ENCODE data around the gene ELFN2.

ELFN2 gene

DNA sequence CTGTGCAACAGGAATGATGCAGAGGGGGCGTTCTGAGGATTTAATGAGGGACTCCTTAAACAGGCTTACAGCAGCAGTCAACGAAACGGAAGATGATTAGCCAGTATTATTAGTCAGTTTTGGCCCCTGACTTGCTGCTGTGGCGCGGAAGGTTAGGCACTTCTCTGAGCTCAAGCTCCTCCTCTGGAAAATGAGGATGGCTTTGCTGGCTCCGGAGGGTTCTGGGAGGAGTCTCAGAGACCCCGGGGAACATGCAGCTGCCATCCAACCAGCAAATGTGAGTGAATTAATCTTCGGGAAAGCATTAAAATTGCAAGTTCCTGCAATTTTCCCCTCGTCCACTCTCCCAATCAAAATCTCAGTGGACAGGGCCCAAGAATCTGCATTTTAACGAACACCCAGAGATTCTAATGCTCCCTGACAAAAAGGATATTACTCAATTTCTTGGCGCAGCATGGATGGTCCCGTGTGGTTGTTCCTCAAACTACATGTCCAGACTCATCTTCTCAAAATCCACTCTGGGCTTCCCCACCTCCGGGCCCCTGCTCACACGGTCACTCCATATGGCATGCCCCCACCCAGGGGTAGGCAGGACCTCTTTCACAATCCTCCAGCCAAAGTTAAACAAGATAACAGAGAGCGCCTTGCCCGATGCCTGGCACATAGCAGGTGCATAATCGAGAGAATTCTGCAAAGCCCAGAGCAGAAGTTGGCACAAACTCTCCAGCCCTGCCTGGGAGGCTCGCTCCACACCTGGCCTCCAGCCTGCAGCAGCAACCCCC, 6.4 kb downstream of the ELFN2 start:
- H3K27me3 ChIP-seq (ENCODE audit: control insufficient read depth, insufficient read depth, low read length): peaks cover 21% of the 10 kb centered on the region
- H3K4me3 ChIP-seq (ENCODE audit: low read length): no peak overlapping the region
- H3K9ac ChIP-seq (ENCODE audit: low read length): no peak overlapping the region
- no peaks in the 10 kb centered on the region for H3K4me1 ChIP-seq (ENCODE audit: control insufficient read depth, insufficient read depth, low read length)
- no peak overlapping the region for H3K27ac ChIP-seq (ENCODE audit: low read depth, low read length)
- no peaks in the 10 kb centered on the region for H3K36me3 ChIP-seq (ENCODE audit: control insufficient read depth, insufficient read depth, low read length)

GRCh38 chr22:37419969-37420685, 7.2 kb downstream of the ELFN2 start:
- H3K4me1 ChIP-seq (ENCODE audit: control insufficient read depth, insufficient read depth, low read length): no peaks in the 10 kb centered on the region
- peaks cover 17% of the 10 kb centered on the region for H3K27me3 ChIP-seq (ENCODE audit: control insufficient read depth, insufficient read depth, low read length)
- no peak overlapping the region for H3K4me3 ChIP-seq (ENCODE audit: low read length)
- H3K36me3 ChIP-seq (ENCODE audit: control insufficient read depth, insufficient read depth, low read length): no peaks in the 10 kb centered on the region
- H3K27ac ChIP-seq (ENCODE audit: low read depth, low read length): no peak overlapping the region
- H3K9ac ChIP-seq (ENCODE audit: low read length): no peak overlapping the region

- Histone ChIP-seq H3K4me1 (ENCODE audit: control insufficient read depth, insufficient read depth, low read length) (no peaks in the 10 kb centered on the region), H3K27ac (ENCODE audit: low read depth, low read length) (no peak overlapping the region), H3K27me3 (ENCODE audit: control insufficient read depth, insufficient read depth, low read length) (peaks cover 17% of the 10 kb centered on the region), H3K9ac (ENCODE audit: low read length) (no peak overlapping the region), H3K36me3 (ENCODE audit: control insufficient read depth, insufficient read depth, low read length) (no peaks in the 10 kb centered on the region), H3K4me3 (ENCODE audit: low read length) (no peak overlapping the region)
Measured at GRCh38 chr22:37419370-37419968, 7.8 kb downstream of the ELFN2 start.

DNA sequence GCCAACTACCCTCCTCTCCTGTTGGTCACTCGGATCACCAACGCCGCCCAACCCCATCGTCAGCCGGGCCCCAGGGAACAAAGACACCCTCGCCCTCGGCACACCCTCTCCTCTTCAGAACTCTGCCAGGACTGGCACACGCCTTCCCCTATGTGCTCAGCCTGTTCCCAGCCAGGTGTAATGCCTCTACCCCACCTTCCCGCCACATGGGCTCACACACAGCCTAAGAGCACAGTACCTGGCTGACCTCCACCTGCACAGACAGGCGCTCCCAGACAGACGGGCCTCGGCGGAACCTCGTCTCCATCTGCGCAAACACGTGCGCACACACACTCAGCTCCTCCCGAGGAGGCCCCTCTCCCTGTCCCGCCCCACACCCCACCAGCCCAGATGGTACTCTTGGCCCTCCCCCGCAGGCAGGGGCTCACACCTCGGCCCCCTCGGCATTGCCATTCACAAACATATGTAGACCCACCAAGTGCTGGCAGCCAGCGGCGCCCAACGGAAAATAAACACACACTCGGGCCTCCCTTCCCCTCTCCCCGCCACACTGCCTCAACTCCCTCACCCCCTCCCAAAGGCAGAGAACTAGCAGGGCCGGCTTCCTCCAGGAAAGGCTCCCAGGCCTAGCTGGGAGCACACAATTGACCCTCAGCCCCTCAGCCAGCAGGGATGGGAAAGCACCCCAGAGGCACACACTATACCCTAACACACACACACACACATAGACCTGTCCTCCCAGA, 8.5 kb downstream of the ELFN2 start:
- peaks cover 17% of the 10 kb centered on the region for H3K27me3 ChIP-seq (ENCODE audit: control insufficient read depth, insufficient read depth, low read length)
- no peak overlapping the region for H3K27ac ChIP-seq (ENCODE audit: low read depth, low read length)

DNA sequence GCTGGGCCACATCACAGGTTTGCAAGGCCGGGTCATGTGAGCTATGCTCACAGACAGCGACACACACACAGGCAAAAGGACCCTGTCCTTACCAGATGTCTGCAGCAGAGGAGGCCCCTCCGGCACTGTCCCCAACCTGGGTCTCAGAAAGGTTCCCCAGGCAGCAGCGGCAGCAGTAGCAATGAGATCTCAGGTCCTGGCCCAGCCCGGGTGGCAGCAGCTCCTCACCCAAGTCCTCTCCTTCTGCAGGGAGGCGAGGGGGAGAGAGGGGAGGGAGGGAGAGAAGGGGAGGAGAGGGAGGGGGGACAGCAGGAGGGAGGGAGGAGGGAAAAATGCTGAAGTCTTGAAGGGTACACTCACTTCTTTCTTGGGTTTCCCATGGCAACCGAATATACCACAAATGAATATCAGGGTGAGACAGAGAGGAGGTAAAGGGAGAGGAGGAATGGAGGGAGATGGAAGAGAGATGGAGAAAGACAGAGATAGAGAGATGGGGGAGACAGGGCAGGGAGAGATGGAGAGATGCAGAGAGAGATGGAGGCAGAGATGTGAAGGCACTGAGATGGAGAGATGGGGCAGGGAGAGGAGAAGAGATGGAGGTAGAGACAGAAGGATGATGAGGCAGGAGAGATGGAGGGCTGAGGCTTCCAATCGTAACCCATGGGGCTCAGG, 9.5 kb downstream of the ELFN2 start:
- H3K27me3 ChIP-seq (ENCODE audit: control insufficient read depth, insufficient read depth, low read length): peaks cover 17% of the 10 kb centered on the region
- H3K27ac ChIP-seq (ENCODE audit: low read depth, low read length): no peak overlapping the region
- no peaks in the 10 kb centered on the region for H3K4me1 ChIP-seq (ENCODE audit: control insufficient read depth, insufficient read depth, low read length)
- no peaks in the 10 kb centered on the region for H3K36me3 ChIP-seq (ENCODE audit: control insufficient read depth, insufficient read depth, low read length)
- no peak overlapping the region for H3K9ac ChIP-seq (ENCODE audit: low read length)
- no peak overlapping the region for H3K4me3 ChIP-seq (ENCODE audit: low read length)

More for the DNA sequence above, 8.5 kb downstream of the ELFN2 start:
- H3K9ac ChIP-seq (ENCODE audit: low read length): no peak overlapping the region
- H3K36me3 ChIP-seq (ENCODE audit: control insufficient read depth, insufficient read depth, low read length): no peaks in the 10 kb centered on the region
- no peaks in the 10 kb centered on the region for H3K4me1 ChIP-seq (ENCODE audit: control insufficient read depth, insufficient read depth, low read length)
- no peak overlapping the region for H3K4me3 ChIP-seq (ENCODE audit: low read length)

DNA sequence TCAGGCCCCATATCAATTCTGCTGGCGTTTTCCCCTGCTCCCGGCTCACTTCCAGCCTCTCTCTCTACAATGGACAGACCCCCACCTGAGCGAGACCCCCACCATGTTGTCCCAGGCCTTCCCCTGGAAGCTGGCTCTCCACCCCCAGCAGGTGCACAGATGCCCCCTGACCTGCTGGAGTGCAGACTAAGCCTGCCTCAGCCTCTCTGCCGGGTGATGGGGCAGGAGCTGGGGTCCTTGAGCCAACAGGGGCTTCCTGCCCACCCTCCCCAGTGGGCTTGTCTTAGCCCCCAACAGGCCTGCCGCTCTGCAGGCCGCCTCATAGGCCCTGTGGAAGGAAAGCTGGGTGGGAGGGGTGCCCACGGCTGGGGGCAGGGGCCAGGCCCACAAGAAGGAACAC, 10.0 kb downstream of the ELFN2 start:
- no peak overlapping the region for H3K4me3 ChIP-seq (ENCODE audit: low read length)
- H3K27me3 ChIP-seq (ENCODE audit: control insufficient read depth, insufficient read depth, low read length): peaks cover 17% of the 10 kb centered on the region
- no peak overlapping the region for H3K9ac ChIP-seq (ENCODE audit: low read length)
- no peaks in the 10 kb centered on the region for H3K4me1 ChIP-seq (ENCODE audit: control insufficient read depth, insufficient read depth, low read length)
- no peak overlapping the region for H3K27ac ChIP-seq (ENCODE audit: low read depth, low read length)
- no peaks in the 10 kb centered on the region for H3K36me3 ChIP-seq (ENCODE audit: control insufficient read depth, insufficient read depth, low read length)

DNA sequence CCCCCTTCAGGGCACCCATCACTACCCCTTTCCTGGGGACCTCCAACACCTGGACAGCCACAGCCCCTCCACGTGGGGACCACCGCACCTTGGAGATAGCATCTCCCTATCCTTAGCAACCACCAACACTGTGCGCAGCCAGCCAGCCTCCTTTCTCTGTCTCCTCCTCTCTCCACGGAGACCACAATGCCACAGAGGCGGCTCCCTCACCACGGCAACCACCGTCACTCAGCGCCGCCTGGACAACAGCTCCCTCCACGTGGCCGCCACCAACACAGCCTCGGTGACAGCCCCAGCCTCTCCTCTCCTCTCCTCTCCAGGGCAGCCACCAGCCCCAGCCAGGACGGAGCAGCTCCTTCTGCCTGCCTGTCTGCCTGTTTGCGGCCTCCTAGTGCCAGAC, 10.5 kb downstream of the ELFN2 start:
- Histone ChIP-seq H3K4me1 (ENCODE audit: control insufficient read depth, insufficient read depth, low read length) (no peaks in the 10 kb centered on the region), H3K9ac (ENCODE audit: low read length) (no peak overlapping the region), H3K4me3 (ENCODE audit: low read length) (no peak overlapping the region), H3K27me3 (ENCODE audit: control insufficient read depth, insufficient read depth, low read length) (peaks cover 17% of the 10 kb centered on the region), H3K27ac (ENCODE audit: low read depth, low read length) (no peak overlapping the region), H3K36me3 (ENCODE audit: control insufficient read depth, insufficient read depth, low read length) (no peaks in the 10 kb centered on the region)

DNA sequence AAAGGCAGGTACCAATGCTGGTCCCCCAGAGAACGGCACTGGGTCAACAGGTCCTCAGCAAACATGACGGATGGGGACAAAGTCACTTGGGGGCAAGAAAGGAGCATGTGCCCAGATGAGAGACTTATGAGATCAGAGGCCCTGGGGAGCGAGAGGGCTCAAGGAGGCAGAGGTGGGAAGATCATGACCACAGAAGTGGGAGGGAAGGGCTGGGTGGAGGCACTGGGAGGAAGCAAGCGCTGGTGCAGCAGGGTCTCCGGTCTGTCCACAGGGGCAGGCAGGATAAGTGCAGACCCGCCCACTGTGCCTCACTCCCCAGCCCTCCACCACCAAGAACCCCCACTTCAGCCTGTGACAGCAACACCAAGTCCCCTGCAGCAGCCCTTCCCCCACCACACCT, 10.9 kb downstream of the ELFN2 start:
- Histone ChIP-seq H3K27me3 (ENCODE audit: control insufficient read depth, insufficient read depth, low read length) (peaks cover 17% of the 10 kb centered on the region), H3K4me1 (ENCODE audit: control insufficient read depth, insufficient read depth, low read length) (no peaks in the 10 kb centered on the region), H3K4me3 (ENCODE audit: low read length) (no peak overlapping the region), H3K9ac (ENCODE audit: low read length) (no peak overlapping the region), H3K27ac (ENCODE audit: low read depth, low read length) (no peak overlapping the region), H3K36me3 (ENCODE audit: control insufficient read depth, insufficient read depth, low read length) (no peaks in the 10 kb centered on the region)

DNA sequence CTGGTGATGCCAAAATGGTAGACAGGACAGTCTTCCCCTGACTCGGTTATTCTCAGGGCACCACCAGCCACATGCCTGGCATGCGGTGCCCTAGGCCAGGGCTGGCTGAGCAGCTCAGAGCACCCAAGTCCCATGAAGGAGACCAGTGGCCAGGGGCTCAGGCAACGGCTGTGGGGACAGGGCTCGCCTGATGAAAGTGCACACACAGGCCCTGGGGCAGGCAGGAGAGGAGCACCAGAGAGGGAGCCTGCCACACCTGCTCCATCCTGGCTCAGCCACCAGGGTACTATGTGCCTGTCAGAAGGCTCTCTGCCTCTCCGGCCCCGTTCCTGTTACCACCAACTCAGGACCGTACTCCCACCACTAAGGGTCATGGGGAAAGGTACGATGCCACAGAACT, 12.1 kb downstream of the ELFN2 start:
- H3K4me3 ChIP-seq (ENCODE audit: low read length): no peak overlapping the region
- no peaks in the 10 kb centered on the region for H3K36me3 ChIP-seq (ENCODE audit: control insufficient read depth, insufficient read depth, low read length)
- no peaks in the 10 kb centered on the region for H3K4me1 ChIP-seq (ENCODE audit: control insufficient read depth, insufficient read depth, low read length)
- no peak overlapping the region for H3K27ac ChIP-seq (ENCODE audit: low read depth, low read length)
- H3K27me3 ChIP-seq (ENCODE audit: control insufficient read depth, insufficient read depth, low read length): peaks cover 10% of the 10 kb centered on the region
- no peak overlapping the region for H3K9ac ChIP-seq (ENCODE audit: low read length)

DNA sequence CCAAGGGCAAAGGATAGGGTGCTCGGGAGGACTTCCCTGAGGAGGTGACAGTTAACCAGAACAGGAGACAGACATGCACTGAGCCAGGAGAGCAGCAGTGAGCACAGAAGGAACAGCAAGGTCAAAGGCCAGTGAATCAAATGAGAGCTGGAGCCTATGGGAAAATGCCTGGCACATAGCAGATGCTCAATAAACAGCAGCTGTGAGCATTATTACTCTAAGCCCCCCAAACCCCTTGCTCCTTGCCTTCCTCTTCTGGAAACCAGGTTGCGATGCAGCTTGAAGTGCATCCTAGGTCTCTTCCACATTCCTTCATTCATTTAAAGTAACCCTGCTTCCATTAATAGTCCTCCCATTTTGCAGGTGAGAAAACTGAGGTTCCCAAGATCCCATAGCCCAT, 13.0 kb downstream of the ELFN2 start:
- no peak overlapping the region for H3K9ac ChIP-seq (ENCODE audit: low read length)
- H3K27ac ChIP-seq (ENCODE audit: low read depth, low read length): no peak overlapping the region
- H3K4me3 ChIP-seq (ENCODE audit: low read length): no peak overlapping the region
- H3K27me3 ChIP-seq (ENCODE audit: control insufficient read depth, insufficient read depth, low read length): peaks cover 8% of the 10 kb centered on the region
- H3K36me3 ChIP-seq (ENCODE audit: control insufficient read depth, insufficient read depth, low read length): no peaks in the 10 kb centered on the region
- H3K4me1 ChIP-seq (ENCODE audit: control insufficient read depth, insufficient read depth, low read length): no peaks in the 10 kb centered on the region

- Histone ChIP-seq H3K27ac (ENCODE audit: low read depth, low read length) (no peak overlapping the region), H3K36me3 (ENCODE audit: control insufficient read depth, insufficient read depth, low read length) (no peaks in the 10 kb centered on the region), H3K9ac (ENCODE audit: low read length) (no peak overlapping the region), H3K4me3 (ENCODE audit: low read length) (no peak overlapping the region), H3K4me1 (ENCODE audit: control insufficient read depth, insufficient read depth, low read length) (no peaks in the 10 kb centered on the region), H3K27me3 (ENCODE audit: control insufficient read depth, insufficient read depth, low read length) (peaks cover 2% of the 10 kb centered on the region)
Measured at GRCh38 chr22:37413546-37413945, 13.7 kb downstream of the ELFN2 start.

Data from rectal smooth muscle tissue (tissue), 1 donor.